ENCODE measurements around the gene MYH6. TPM values are rescaled to one million over a fixed set of nuclear protein-coding genes. Genes with fewer than 3 reads are reported as not detected.

The MYH6 gene
- total and polyA plus RNA-seq, 2 donors (not counting 3 experiments of a cell fraction or from before 2014, with no cell fraction given) = not detected

GRCh38 chr14:23399591-23399990 lies 8.5 kb downstream of the MYH6 start:
- no peaks in the 10 kb centered on the region for H3K9me1 ChIP-seq (replicated peaks; ENCODE audit: control insufficient read depth, extremely low read depth, insufficient read depth, low read length)
- no peaks in the 10 kb centered on the region for H3K27me3 ChIP-seq (ENCODE audit: control insufficient read depth in 2 of 2, insufficient read depth in 2 of 2, low read length in 2 of 2)
- H2AFZ ChIP-seq (ENCODE audit: low read depth, low read length) = no peak overlapping the region
- POLR2A ChIA-PET = no interaction called here
- no peaks in the 10 kb centered on the region for H3K9me3 ChIP-seq (replicated peaks; ENCODE audit: control insufficient read depth, insufficient read depth, low read length)
- no peak for TF ChIP-seq FOS (IDR thresholded peaks at IDR 0.05; ENCODE audit: borderline replicate concordance, insufficient read depth, low read length)
- TF ChIP-seq EZH2 (IDR thresholded peaks at IDR 0.05; ENCODE audit: borderline replicate concordance, low read depth, low read length, severe bottlenecking) = no peak
- no peak for TF ChIP-seq POLR2AphosphoS5 (IDR thresholded peaks at IDR 0.05; ENCODE audit: insufficient read depth, low read depth, low read length)
- TF ChIP-seq GATA2 (IDR thresholded peaks at IDR 0.05; ENCODE audit: insufficient read depth, insufficient read length, low read depth, low read length) = no peak
- TF ChIP-seq MYC (IDR thresholded peaks at IDR 0.05; ENCODE audit: low read depth, low read length) = no peak
- TF ChIP-seq CTCF (IDR thresholded peaks at IDR 0.05; ENCODE audit: extremely low read depth in 1 of 2, insufficient read depth in 1 of 2, low read depth in 1 of 2, low read length in 2 of 2) = no peak
- TF ChIP-seq MAX (IDR thresholded peaks at IDR 0.05; ENCODE audit: insufficient read depth, insufficient read length) = no peak
- no peak for TF ChIP-seq JUN (IDR thresholded peaks at IDR 0.05; ENCODE audit: borderline replicate concordance, insufficient read depth, insufficient read length, low read depth)
- TF ChIP-seq POLR2A (IDR thresholded peaks at IDR 0.05; ENCODE audit: low read depth, low read length) = no peak
- no peaks in the 10 kb centered on the region for H3K36me3 ChIP-seq (ENCODE audit: control insufficient read depth in 2 of 2, extremely low read depth in 1 of 2, insufficient read depth in 2 of 2, low read length in 2 of 2)
- H3K4me1 ChIP-seq (ENCODE audit: control insufficient read depth, extremely low read depth, insufficient read depth, low read length) = no peaks in the 10 kb centered on the region
- DNase-seq (ENCODE audit: low read depth, low spot score) (no peak), FAIRE-seq (no peak)
- BruUV-seq (replicated peaks) = no TSS peak
- H3K79me2 ChIP-seq (ENCODE audit: control insufficient read depth, insufficient read depth, low read length) = no peaks in the 10 kb centered on the region
- CTCF ChIA-PET = no interaction called here
- no peak overlapping the region for H3K9ac ChIP-seq (replicated peaks; ENCODE audit: extremely low read depth, insufficient read depth, low read length)
- dilution Hi-C loops (cut with MboI; ENCODE audit: extremely low pct_ligation_motif_present, low sequenced_read_pairs) (no loop called here), intact Hi-C loops (cut with micrococcal nuclease) (no loop called here)
- no peak overlapping the region for H3K27ac ChIP-seq (ENCODE audit: insufficient read depth, low read depth, low read length)
- H4K20me1 ChIP-seq (replicated peaks; ENCODE audit: control insufficient read depth, extremely low read depth, insufficient read depth, low read length) = no peaks in the 10 kb centered on the region
- no peak overlapping the region for H3K4me2 ChIP-seq (ENCODE audit: insufficient read depth, low read length)
- H3K4me3 ChIP-seq (replicated peaks in 1 of 3; ENCODE audit: insufficient read depth in 1 of 3, low read depth in 1 of 3, low read length in 3 of 3) = no peak overlapping the region

All from endothelial cell of umbilical vein (primary cell).